GM19328 (cell line): Measurements from ENCODE around the gene SEMA3C.

Source experiments
- ATAC-seq: cut with Tn5 transposase; IDR thresholded peaks from one replicate; pipeline ENCODE4 v1.9.1; 2021; ENCODE audit warnings: mild to moderate bottlenecking, moderate library complexity; ENCODE audit not compliant: unreplicated experiment

The SEMA3C gene

DNA sequence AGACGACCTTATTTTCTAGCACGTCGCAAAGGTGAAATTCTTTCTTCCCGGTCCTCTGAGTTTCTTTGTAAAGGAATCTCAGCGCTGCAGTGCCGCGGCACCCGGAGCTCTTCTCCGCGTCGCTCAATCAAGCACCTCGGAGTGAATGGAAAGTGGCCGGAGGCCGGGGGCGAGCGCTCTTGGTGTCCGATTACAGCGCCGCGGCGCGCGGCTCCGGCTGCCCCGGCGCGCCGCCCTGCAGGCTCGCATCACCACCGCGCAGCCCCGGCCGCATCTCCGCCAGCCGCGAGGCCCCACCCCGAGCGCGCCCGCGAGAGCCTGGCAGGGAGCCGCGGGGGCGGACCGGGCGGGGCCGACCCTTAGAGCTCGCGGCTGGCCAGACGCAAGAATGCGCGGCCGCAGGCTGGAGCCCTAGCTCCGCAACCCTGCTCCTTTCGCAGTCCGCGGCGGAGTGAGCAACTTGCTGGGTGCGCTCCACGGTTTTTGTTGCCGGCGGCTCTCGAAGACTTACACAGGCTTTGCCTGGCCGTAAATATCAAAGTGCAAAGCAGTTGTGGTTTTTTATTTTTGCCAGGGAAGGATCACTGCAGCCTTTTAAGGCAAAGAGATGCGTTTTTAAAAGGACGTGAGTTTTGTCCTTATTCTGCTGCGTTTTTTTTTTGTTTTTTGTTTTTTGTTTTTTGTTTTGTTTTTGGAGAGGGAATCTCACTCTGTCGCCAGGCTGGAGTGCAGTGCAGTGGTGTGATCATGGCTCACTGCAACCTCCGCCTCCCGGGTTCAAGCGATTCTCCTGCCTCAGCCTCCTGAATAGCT lies at the start of gene SEMA3C:
Gene SEMA3C (minus strand): TSS at position 143 of the 813 bp plus-strand sequence. CDS start 2,270 bp downstream, outside the sequence.
- ATAC-seq = peak; percentile 61

DNA sequence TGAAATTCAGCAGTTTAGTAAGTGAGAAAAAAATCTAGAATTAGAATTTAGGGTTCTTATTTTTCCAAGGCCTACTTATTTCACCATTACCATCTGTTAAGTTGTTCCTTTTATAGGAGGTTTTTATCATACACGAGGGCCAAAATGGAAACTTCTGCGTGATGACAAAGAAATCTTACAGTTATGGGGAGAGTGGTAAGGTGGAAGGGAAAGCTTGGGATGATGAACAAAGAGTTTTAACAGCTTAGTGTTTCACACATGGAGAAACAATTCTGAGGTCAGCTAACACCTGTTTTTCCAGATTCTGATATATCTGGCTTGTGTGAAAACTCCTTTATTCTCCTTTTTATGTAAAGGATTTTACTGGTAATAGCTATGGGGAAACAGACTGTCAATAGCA lies 49.8 kb upstream of the SEMA3C start:
- ATAC-seq = no peak

DNA sequence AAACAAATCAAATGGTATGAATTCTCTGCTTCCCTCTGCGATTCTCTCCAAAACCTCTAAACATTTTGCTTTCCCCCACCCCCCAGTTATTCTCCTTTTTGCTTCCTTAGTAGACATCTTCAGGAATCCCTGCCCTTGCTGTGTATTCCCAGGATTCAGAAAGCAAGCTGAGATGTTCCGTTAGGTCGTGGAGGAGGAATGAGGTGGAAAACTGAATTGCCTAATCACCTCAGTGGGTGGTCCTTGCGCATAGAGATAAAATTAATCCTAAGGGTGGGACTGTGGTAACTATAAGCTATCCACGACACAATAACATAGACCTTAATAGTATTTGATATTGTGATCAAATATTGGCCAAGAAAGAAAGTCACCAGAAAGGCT lies 49.1 kb upstream of the SEMA3C start:
- no peak for ATAC-seq

DNA sequence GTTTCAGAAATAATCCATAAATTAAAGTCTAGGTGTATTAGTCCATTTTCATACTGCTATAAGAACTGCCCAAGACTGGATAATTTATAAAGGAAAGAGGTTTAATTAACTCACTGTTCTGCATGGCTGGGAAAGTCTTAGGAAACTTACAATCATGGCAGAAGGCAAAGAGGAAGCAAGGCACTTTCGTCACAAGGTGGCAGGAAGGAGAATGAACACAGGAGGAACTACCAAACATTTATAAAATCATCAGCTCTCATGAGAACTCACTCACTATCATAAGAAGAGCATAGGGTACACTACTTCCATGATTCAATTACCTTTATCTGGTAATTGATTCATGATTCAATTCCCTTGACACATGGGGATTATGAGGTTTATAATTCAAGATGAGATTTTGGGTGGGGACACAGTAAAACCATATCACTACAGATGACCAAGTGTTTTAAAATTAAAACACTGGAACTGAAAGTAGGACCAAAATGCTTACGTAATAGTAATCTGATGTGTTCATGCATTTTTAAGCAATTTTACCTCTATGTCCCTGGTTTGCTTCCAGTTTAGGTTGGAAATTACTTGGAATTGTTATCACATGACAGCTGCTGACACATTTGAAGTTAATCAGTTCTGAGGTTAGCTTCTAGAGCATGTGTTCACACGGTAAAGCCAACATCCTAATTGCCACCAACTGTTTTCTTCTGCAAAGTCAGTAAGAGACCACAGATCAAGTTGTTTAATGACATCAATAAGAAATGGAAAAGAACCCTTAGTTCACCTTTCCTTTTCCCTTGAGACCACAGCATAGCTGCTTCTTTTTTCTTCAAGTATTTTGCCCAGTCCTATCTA lies 48.4 kb upstream of the SEMA3C start:
- ATAC-seq = no peak

DNA sequence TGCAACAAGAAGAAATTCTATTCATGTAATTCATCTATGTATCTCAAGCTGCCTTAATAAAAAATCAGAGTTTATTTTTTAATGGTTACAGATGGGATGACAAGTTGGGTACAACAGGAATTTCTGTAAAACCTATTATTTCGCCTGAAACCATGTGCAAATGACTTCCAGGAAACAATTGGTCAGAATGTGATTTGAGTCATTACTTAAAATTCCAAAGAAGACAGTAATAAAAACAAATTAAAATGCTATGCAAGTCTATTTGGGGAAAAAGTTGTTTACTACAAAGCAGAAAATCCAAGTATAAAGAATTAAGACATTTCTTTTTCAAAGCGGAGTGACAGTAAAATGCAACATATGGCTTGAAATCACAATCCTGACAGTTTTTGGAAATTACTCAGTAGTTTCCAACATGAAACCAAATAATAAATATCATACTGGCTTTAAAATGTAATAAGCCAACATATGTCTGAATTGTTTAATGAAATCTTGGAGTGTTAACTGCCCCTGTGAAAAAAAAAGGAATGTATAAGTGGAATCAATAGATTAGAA lies 41.5 kb upstream of the SEMA3C start:
- ATAC-seq = no peak

DNA sequence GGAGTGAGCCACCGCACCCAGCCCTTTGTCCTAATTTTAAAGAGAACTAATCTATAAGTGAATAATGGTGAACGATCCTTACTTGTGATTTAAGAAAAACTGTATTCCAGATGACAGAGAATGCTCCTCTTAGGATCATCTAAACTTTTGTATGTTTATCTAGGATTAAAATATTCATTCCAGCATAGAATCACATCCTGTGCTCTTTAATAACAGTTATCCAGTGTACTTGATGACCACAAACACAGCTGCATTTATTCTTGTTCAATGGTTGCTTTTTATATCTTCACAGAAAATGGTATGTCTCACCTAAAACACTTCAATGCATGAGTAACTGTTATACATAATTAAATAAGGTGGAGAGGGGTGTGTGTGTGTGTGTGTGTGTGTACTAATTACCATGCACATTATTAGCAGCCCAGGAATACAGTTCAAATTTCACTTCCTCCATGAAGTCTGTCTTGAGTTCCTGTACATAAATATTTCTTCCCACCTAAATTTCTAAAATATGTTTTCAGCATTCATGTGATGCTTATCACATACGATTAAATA lies 38.5 kb upstream of the SEMA3C start:
- no peak for ATAC-seq

DNA sequence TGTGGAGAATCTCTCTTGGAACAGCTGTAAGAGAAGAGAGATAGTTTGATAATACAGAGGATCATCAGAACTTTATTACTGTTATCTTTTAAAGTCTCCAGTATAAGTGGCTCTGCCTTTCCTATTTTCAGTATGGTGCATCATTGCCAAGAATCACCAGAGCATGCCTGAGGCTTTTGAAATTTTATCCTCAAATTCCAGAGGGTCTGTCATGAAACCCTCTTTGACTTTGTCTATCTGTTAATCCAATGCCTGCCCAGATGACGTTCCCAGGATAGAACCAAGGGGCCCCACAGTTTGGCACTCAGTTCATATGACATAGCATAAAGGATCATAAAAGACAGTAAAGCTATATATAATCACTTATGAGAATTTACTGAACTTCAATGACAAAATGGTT lies 35.3 kb upstream of the SEMA3C start:
- no peak for ATAC-seq

DNA sequence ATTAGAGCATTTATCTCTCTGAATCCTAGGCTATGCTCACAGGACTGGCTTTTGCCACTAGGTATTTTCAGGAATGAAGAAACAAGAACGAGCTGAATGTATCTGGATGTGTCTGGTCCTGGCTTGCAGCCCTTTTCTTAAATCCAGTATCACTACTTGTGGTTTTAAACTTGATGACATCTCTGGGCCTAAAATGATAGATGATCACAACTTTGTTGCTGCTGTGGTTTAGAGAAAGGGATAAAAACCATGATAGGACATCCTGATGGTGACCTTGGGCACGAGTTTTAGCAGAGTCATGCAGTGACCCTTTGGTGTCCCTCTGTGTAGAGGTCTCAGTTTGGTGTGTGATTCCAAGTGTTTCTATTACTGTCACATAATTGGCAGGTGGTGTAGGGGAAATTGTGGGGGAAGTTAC lies 31.7 kb upstream of the SEMA3C start:
- ATAC-seq = no peak

DNA sequence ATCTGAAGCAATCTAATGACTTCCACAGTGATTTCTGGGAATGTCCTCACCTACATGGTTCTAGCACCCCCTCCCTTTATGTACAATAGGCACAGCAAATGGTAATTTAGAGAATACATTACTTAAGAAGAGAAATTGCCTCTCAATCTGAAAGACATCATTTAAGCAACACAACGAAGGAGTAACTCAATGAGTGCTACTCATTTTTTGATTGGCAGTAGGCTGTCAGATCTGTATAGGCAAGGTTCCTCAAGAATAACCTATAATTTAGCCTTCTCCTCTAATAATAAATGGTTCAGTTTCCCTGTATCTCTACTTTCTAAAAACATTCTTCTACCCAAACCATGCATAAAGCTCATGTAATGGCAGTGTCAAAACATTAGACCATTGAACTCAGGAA lies 30.6 kb upstream of the SEMA3C start:
- no peak for ATAC-seq

DNA sequence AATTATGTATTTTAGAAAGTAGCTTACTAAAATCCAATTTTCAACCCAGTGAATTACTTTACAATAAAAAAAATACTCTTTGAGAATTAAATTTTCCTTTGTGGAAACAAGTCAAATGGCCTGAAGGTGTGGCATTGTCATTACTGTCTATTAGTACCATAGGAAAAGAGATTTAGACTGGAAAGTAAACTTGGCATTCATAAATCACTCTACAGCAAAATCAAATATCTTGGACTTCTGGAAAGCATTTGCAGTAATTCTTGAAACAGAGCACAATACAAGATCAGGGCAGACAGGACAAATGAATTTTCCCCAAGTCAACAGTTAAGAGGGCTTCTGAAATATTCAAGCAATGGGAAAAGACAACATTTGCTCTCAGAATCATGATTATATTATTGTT lies 28.0 kb upstream of the SEMA3C start:
- no peak for ATAC-seq

DNA sequence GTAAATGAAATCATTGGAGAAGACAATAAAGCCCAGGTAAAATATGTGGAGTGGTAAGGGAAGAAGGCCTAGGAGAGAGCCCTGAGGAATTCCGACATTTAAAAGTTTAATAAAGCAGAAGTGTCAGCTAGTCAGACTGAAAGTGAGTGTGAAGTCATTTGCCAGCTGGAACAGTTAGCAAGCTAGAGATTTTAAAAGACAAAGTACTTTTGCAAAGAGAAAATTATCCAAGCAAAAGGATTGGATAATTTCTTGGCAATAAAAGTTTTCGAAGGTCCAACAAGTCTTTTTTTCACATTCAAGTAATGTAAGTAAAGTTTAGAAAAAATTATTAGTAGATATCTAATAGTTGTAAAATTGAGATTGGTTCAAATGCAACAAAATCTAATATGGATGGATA lies 27.1 kb upstream of the SEMA3C start:
- ATAC-seq = no peak

DNA sequence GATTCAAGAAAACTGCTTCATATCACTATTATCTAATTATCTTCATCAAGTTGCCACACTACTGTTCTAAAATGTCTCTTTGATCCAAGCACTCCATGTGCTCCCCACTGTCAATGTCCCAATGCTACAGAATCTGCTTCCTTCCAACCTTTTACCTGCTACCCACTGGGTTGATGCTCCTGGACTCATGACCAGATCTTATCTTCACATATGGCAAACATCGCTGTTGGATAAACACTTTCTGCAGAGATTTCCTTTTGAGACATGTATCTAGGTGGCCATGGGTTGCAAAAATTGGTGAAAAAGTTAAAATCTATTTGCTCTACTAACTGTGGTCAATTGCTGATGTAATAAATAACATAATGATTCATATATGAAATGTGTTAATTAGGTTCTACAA lies 24.5 kb upstream of the SEMA3C start:
- ATAC-seq = no peak

DNA sequence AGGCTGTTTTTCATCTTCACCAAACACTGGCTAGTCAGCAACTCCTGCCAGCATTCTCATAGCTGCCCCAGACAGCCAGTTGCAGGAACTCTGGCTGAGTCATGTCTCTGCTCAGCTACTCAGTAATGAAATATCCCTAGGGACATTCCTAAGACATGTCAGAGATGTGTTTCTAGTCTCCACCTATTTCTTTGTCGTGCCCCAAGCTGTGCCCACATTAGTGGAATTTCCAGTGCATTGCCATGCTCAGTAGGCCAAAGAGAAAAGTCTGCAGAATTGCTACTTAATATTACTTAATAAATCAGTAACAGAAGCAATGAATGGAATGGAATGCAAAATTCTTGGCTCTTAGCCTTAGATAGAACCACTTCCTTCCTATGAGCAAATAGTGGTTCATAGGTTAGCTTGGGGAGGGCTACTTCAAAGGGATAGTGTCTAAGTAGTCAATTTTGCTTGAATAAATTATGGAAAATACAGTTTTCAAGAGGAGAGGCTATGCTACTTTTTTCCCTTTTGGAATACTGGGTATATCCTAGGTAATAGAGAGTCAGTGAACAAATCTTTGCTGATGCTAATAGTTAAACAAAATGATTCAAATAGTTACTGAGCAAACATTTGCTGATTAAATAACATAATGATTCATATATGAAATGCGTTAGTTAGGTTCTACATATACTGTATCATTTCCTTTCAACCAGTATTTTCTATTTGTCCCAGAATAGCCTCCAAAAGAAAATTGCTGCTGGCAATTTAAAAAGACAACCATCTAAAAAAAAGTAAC lies 23.6 kb upstream of the SEMA3C start:
- no peak for ATAC-seq

DNA sequence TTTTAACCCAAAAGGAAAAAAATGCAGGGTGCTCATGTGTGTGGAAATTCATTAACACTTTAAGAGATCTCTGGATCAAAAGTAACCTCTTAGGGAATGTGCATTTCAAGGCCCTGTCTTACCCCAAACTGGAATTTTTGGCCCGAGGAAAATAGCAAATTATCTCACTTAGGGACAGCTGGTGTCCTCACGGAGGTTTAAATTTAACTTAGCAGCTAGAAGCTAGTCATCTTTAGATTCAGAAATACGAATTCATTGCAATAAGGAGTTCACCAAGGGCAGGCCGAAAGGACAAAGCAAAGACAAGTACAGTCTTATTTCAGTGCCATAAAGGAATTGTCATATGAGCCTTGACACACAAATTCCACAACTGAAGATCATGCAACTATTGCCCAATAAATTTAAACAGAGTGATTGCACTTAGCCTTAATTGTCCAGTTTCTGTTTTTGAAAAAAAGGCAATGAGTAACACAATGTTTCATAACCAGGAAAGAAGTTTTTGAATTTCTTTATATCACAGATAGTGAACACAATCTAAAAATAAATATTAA lies 22.4 kb upstream of the SEMA3C start:
- no peak for ATAC-seq

DNA sequence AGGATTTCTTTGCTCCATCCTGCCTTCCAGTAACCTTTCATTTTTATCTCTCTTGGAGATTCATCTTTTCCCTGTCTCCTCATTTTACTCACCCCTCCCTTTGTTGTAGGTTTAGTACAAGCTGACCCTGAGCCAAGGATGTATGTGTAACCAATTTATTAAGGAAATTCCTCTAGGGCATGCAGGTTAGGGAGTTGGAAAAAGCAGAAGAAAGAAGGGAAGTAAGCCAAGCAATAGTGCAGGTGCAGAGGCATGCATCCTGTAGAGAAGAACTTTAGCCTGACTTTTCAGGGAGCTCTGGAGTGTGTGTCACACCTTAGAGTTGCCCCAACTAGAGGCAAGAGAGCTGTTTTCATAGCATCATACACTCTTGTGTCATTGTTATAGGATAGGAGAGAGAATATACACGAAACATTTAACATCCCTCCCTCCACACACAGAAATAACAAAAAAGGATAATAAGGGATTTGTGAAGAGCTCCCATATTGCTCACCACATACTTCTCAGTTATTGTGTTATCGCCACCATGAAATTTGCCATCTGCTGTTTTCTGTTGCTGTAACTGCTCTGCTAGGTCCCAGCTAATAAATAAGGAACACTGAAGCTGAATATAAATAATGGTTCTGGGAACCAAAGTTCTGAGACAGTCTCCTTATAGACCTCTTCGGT lies 21.8 kb upstream of the SEMA3C start:
- no peak for ATAC-seq

DNA sequence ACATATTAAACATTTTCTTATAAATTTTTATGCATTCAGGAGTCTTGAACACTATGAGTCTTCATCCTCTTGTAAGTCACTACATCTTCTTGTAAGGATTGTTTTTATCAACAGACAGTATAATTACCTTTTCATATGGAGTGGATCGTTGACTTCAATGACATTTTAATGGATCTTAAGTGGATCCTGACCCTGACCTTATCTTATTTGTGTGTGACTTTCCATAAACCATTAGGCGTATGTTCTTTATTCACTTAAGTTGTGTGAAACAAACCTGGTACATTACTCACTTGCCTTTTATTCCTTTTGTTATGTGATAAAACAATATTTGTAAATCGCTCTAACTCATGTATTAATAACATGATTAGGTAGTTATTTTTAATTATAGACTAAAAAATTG lies 18.5 kb upstream of the SEMA3C start:
- ATAC-seq = no peak

DNA sequence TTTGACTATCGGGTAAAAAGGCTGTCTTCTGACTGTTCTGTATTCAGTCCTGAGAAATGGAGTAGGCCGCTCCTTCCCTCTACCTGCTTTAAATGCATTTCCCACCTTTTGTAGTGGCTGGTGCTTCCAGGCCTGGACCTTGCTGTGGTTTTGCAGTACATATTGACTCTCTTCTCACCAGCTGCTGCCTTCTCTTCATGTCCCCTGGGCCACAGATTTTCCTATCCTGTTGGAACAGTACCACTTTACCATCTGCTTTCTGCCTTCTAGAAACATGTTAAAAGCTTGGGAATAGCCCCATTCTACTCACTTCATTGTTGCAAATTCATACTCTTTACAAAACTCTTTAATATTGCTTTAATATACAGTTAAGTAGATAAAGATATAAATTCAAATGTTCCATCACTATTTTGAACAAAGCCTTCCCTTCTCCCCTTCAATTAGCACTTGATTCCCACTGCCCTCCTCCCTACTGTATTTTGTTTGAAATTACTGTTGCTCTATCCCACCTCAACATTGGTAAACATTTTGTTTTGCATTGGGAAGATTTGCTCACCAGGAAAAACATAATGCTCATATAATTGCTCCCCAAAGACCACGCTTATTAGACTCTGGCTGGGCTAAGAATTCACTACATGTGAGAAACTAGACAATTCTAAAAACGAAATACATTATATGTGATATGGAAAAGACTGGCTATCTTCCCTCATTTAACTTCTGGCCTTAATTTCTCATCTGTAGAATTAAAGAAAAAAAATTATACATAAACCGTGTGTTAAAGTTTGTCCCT lies 17.3 kb upstream of the SEMA3C start:
- no peak for ATAC-seq

DNA sequence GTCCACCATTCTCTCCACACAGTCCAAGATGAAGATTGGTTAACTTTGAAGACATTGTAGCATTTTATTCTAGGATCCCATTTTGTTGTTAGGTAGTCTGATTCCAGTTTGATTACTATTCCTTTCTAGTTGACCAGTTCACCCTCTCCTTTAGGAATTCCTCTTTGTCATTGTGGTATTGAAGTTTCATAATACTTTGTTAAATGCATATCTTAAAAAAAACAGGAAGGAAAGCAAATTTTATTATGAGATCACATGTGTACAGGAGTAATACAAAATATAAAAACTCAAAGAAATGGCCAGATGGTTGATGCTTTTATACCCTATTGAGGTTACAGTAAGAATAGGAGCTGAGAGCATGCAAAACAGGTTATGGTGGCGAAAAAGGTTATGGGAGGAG lies 15.5 kb upstream of the SEMA3C start:
- ATAC-seq = no peak

DNA sequence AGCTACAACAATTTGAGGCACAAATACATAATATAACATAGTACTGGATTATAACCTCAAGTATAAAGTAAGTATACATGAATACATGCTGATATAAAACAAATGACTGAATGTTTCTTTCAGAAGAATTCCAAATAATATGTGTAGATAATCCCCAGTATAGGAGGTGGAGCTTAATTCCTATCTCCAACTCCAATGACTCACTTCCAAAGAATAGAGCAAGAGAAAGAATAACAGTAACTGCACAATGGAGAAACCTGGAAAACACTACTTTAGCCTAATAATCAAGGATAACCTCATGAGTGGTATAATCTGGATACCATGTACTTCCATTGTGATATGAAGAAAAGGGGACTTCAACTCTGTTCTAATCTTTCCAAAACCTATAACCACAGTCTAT lies 13.7 kb upstream of the SEMA3C start:
- no peak for ATAC-seq
